GM13976 (cell line): Measurements from ENCODE around the gene RPS2.

ENCODE experiments used
- DNase-seq: peaks from one replicate; pipeline ENCODE4 v3.0.0; 2012; ENCODE audit warnings: low spot score
- CTCF ChIP-seq: IDR thresholded peaks from 2 replicates; pipeline ENCODE4 v1.5.1; 2012; ENCODE audit warnings: borderline replicate concordance, mild to moderate bottlenecking; ENCODE audit not compliant: insufficient read depth; ENCODE audit errors: extremely low read depth, missing control alignments, control extremely low read depth
- in situ Hi-C: fragments of 300-500 bp; cut with MboI; formaldehyde crosslinking; loops from one replicate; pipeline ENCODE4 v1.12.0; 2022; ENCODE audit warnings: low sequenced_read_pairs, mixed read lengths, inconsistent platforms; ENCODE audit not compliant: unreplicated experiment

RPS2 gene

GRCh38 chr16:1950559-1950958, 14.1 kb downstream of the RPS2 start:
- DNase-seq = no peak
- no peak for TF ChIP-seq CTCF
- in situ Hi-C loops = no loop called here

GRCh38 chr16:1950047-1950446, 14.6 kb downstream of the RPS2 start:
- no peak for DNase-seq
- TF ChIP-seq CTCF = no peak
- in situ Hi-C loops = no loop called here

- DNase-seq = no peak
- in situ Hi-C loops = no loop called here
- TF ChIP-seq CTCF = no peak
These were observed 15.1 kb downstream of the RPS2 start for GRCh38 chr16:1949507-1949906.

- in situ Hi-C loops = no loop called here
- TF ChIP-seq CTCF = no peak
- no peak for DNase-seq
These were observed 17.3 kb downstream of the RPS2 start for GRCh38 chr16:1947369-1947670.

GRCh38 chr16:1946495-1947368, 17.9 kb downstream of the RPS2 start:
- DNase-seq = no peak
- in situ Hi-C loops = no loop called here
- TF ChIP-seq CTCF = no peak

GRCh38 chr16:1945559-1946391, 18.9 kb downstream of the RPS2 start:
- no peak for TF ChIP-seq CTCF
- DNase-seq = no peak
- in situ Hi-C loops = no loop called here
